Body of pancreas (tissue), 4 donors: ENCODE results near the gene PTPRF.

ENCODE experiments used
- POLR2A ChIP-seq, 3 donors: fragments of 450-650 bp; IDR thresholded peaks; one replicate each; pipeline ENCODE4 v1.6.1; 2016; ENCODE audit warnings: antibody characterized with exemption in 3 of 3, mild to moderate bottlenecking in 2 of 3
- TF ChIP-seq, protein P1 (sequence below), 7 experiments: fragments of 450-650 bp in 4 of 7; fragments of 200-600 bp in 3 of 7; sonication (generic) in 3 of 7; IDR thresholded peaks; one replicate each; pipeline ENCODE4 v1.5.1; 2016 to 2019; ENCODE audit warnings: antibody characterized with exemption in 7 of 7

DNA sequence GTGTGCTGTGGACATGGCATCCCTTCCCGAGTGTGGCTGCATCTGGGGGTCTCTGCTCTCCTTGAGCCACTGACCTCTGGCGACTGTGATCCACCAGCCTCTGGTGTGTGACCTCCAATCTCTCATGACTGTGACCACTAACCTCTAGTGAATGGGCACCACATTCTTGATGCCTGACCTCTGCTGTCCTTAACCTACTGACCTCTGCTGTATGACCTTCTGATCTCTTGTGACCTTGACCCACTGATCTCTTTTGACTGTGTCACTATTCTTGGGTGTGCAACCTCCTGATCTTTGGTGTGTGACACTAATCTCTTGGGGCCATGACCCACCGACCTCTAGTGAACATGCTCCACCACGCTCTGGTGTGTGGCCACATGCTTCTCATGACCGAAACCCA, 73.5 kb downstream of the PTPRF start:
- TF ChIP-seq, protein P1, sequence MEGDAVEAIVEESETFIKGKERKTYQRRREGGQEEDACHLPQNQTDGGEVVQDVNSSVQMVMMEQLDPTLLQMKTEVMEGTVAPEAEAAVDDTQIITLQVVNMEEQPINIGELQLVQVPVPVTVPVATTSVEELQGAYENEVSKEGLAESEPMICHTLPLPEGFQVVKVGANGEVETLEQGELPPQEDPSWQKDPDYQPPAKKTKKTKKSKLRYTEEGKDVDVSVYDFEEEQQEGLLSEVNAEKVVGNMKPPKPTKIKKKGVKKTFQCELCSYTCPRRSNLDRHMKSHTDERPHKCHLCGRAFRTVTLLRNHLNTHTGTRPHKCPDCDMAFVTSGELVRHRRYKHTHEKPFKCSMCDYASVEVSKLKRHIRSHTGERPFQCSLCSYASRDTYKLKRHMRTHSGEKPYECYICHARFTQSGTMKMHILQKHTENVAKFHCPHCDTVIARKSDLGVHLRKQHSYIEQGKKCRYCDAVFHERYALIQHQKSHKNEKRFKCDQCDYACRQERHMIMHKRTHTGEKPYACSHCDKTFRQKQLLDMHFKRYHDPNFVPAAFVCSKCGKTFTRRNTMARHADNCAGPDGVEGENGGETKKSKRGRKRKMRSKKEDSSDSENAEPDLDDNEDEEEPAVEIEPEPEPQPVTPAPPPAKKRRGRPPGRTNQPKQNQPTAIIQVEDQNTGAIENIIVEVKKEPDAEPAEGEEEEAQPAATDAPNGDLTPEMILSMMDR (IDR thresholded peaks at IDR 0.05): no peak
- TF ChIP-seq POLR2A (IDR thresholded peaks at IDR 0.05): no peak
